HepG2 (cell line): ENCODE data around the gene DENND2A. TPM values are rescaled to one million over a fixed set of nuclear protein-coding genes. Genes with fewer than 3 reads are reported as not detected.

Experiments used
- ATF1 ChIP-seq: IDR thresholded peaks from 2 replicates; pipeline ENCODE4 v1.6.1; 2016; ENCODE audit warnings: mild to moderate bottlenecking, control low read depth
- ATF7-NPFF ChIP-seq: sonication (generic); formaldehyde crosslinking; IDR thresholded peaks from 2 replicates; pipeline ENCODE4 v1.8.1; 2023; ENCODE audit warnings: mild to moderate bottlenecking, low read depth, missing genetic modification reagents, moderate library complexity
- CBFB ChIP-seq: sonication (generic); formaldehyde crosslinking; IDR thresholded peaks from 2 replicates; pipeline ENCODE4 v1.4.0; 2020; ENCODE audit warnings: missing genetic modification reagents
- CENPT ChIP-seq: sonication (generic); formaldehyde crosslinking; IDR thresholded peaks from 2 replicates; pipeline ENCODE4 v1.8.0; 2022; ENCODE audit warnings: low read depth, mild to moderate bottlenecking, moderate library complexity, missing genetic modification reagents
- FUBP1 ChIP-seq: sonication (generic); formaldehyde crosslinking; IDR thresholded peaks from 2 replicates; pipeline ENCODE4 v1.5.1; 2020; ENCODE audit warnings: missing genetic modification reagents, mild to moderate bottlenecking, borderline replicate concordance
- KLF16 ChIP-seq, 2 experiments: sonication (generic) in 1 of 2; formaldehyde crosslinking in 1 of 2; IDR thresholded peaks; 2 replicates each; pipeline versions ENCODE4 v1.6.1 to v1.8.0; 2016 to 2023; ENCODE audit warnings: missing genetic modification reagents in 2 of 2, missing compliant biosample characterization in 1 of 2
- MTA3 ChIP-seq: sonication (generic); formaldehyde crosslinking; IDR thresholded peaks from 2 replicates; pipeline ENCODE4 v1.4.0; 2020; ENCODE audit warnings: missing genetic modification reagents
- MYNN ChIP-seq: sonication (generic); formaldehyde crosslinking; IDR thresholded peaks from 2 replicates; pipeline ENCODE4 v1.4.0; 2020; ENCODE audit warnings: mild to moderate bottlenecking, low read depth, missing genetic modification reagents
- NFKBIZ ChIP-seq: IDR thresholded peaks from 2 replicates; pipeline ENCODE4 v1.6.1; 2018; ENCODE audit warnings: missing genetic modification reagents, missing compliant biosample characterization
- SAP130 ChIP-seq: IDR thresholded peaks from 2 replicates; pipeline ENCODE4 v1.6.1; 2016; ENCODE audit warnings: low read depth
- SRSF4 ChIP-seq: fragments of 200-400 bp; formaldehyde crosslinking; IDR thresholded peaks from one replicate; pipeline ENCODE4 v1.6.1; 2018; ENCODE audit warnings: mild to moderate bottlenecking, low read depth, low read length, moderate library complexity; ENCODE audit not compliant: poor library complexity, severe bottlenecking
- U2AF2 ChIP-seq: fragments of 200-400 bp; formaldehyde crosslinking; IDR thresholded peaks from 2 replicates; pipeline ENCODE4 v1.6.1; 2017; ENCODE audit warnings: low read depth, mild to moderate bottlenecking, low read length
- ZFY ChIP-seq: sonication (generic); formaldehyde crosslinking; IDR thresholded peaks from 2 replicates; pipeline ENCODE4 v1.4.0; 2020; ENCODE audit warnings: missing genetic modification reagents
- ZKSCAN5 ChIP-seq: sonication (generic); formaldehyde crosslinking; IDR thresholded peaks from 2 replicates; pipeline ENCODE4 v1.5.1; 2020; ENCODE audit warnings: mild to moderate bottlenecking, missing genetic modification reagents
- ZNF263 ChIP-seq: sonication (generic); formaldehyde crosslinking; IDR thresholded peaks from 2 replicates; pipeline ENCODE4 v1.4.0; 2020; ENCODE audit warnings: missing genetic modification reagents
- ZNF354B ChIP-seq: sonication (generic); formaldehyde crosslinking; IDR thresholded peaks from 2 replicates; pipeline ENCODE4 v1.8.0; 2022; ENCODE audit warnings: mild to moderate bottlenecking, missing genetic modification reagents
- ZNF546 ChIP-seq: sonication (generic); formaldehyde crosslinking; conservative IDR thresholded peaks from 2 replicates; pipeline ENCODE4 v1.8.1; 2023; ENCODE audit warnings: mild to moderate bottlenecking, missing genetic modification reagents
- ZNF550 ChIP-seq: sonication (generic); formaldehyde crosslinking; IDR thresholded peaks from 2 replicates; pipeline ENCODE4 v1.4.0; 2020; ENCODE audit warnings: mild to moderate bottlenecking, missing genetic modification reagents, borderline replicate concordance
- ZNF674 ChIP-seq: sonication (generic); formaldehyde crosslinking; IDR thresholded peaks from 2 replicates; pipeline ENCODE4 v1.5.0; 2020; ENCODE audit warnings: low read depth, mild to moderate bottlenecking, missing genetic modification reagents
- ZNF724P ChIP-seq: sonication (generic); formaldehyde crosslinking; IDR thresholded peaks from 2 replicates; pipeline ENCODE4 v1.8.0; 2022; ENCODE audit warnings: missing genetic modification reagents, borderline replicate concordance
- ZNF816 ChIP-seq: sonication (generic); formaldehyde crosslinking; IDR thresholded peaks from 2 replicates; pipeline ENCODE4 v1.8.0; 2022; ENCODE audit warnings: missing genetic modification reagents, mild to moderate bottlenecking, borderline replicate concordance
- polyA plus RNA-seq, 8 experiments: library from polyadenylated mRNA; depleted of rRNA in 3 of 8; stranded (reverse) in 7 of 8; unstranded in 1 of 8; fragments of >200 nt; fragmentation: Illumina TruSeq in 4 of 8; extraction: Trizol in 4 of 8; gene quantifications; 2 replicates each; pipeline versions ENCODE4 v1.2.1 to v1.2.3, GENCODE V29; 2011 to 2016; ENCODE audit warnings: low read depth in 4 of 8, missing spikeins in 1 of 8, mixed read lengths in 1 of 8; ENCODE audit not compliant: insufficient read depth in 1 of 8
- total RNA-seq, 5 experiments: library from RNA; depleted of rRNA; stranded (reverse); fragments of >200 nt; fragmentation: Illumina TruSeq; extraction: Trizol; gene quantifications; 2 replicates each; pipeline ENCODE4 v1.2.3, GENCODE V29; 2016; ENCODE audit warnings: low read depth in 1 of 5
- TF ChIP-seq, protein P1 (sequence below), 2 experiments: sonication (generic) in 1 of 2; formaldehyde crosslinking in 1 of 2; IDR thresholded peaks; 2 replicates each; pipeline versions ENCODE4 v1.4.0 to v1.6.1; 2018 to 2020; ENCODE audit warnings: missing genetic modification reagents in 2 of 2, borderline replicate concordance in 1 of 2, low read depth in 1 of 2, mild to moderate bottlenecking in 1 of 2, missing biosample characterization in 1 of 2
- TF ChIP-seq, protein P2 (sequence below): sonication (generic); formaldehyde crosslinking; IDR thresholded peaks from 2 replicates; pipeline ENCODE4 v1.8.0; 2022; ENCODE audit warnings: missing genetic modification reagents, low read depth, mild to moderate bottlenecking, borderline replicate concordance
- TF ChIP-seq, protein P3 (sequence below): sonication (generic); formaldehyde crosslinking; IDR thresholded peaks from 2 replicates; pipeline ENCODE4 v1.4.0; 2020; ENCODE audit warnings: missing genetic modification reagents

Gene DENND2A
- total and polyA plus RNA-seq, 2 of the 13 experiments (the other 11 are each of a cell fraction or from before 2014, with no cell fraction given), result not detected

GRCh38 chr7:140673063-140673773 lies 32.6 kb upstream of the DENND2A start (continued):
- no peak for TF ChIP-seq ZNF816 (CRISPR knock-in tag)
- TF ChIP-seq ZNF263 (CRISPR knock-in tag), result no peak
- no peak for TF ChIP-seq MYNN (CRISPR knock-in tag)
- TF ChIP-seq, protein P1, sequence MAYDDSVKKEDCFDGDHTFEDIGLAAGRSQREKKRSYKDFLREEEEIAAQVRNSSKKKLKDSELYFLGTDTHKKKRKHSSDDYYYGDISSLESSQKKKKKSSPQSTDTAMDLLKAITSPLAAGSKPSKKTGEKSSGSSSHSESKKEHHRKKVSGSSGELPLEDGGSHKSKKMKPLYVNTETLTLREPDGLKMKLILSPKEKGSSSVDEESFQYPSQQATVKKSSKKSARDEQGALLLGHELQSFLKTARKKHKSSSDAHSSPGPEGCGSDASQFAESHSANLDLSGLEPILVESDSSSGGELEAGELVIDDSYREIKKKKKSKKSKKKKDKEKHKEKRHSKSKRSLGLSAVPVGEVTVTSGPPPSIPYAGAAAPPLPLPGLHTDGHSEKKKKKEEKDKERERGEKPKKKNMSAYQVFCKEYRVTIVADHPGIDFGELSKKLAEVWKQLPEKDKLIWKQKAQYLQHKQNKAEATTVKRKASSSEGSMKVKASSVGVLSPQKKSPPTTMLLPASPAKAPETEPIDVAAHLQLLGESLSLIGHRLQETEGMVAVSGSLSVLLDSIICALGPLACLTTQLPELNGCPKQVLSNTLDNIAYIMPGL (CRISPR knock-in tag; IDR thresholded peaks at IDR 0.05; ENCODE audit: borderline replicate concordance in 1 of 2, low read depth in 1 of 2), result peak in 1 of 2 experiments; percentile 62; a peak in 1 of 4 replicates
- no peak for TF ChIP-seq ZNF546
- no peak for TF ChIP-seq FUBP1 (CRISPR knock-in tag)
- TF ChIP-seq ZNF354B, result no peak
- 0 out of 2 replicates have a peak, but pooled peaks have one; percentile 24 for TF ChIP-seq CBFB
- 0 out of 2 replicates have a peak, but pooled peaks have one; percentile 41 for TF ChIP-seq CENPT (CRISPR knock-in tag)
- no peak for TF ChIP-seq ZNF550 (CRISPR knock-in tag)
- no peak for TF ChIP-seq ZNF674
- TF ChIP-seq SRSF4, result no peak
- TF ChIP-seq SAP130 (CRISPR knock-in tag), result no peak
- TF ChIP-seq, protein P2, sequence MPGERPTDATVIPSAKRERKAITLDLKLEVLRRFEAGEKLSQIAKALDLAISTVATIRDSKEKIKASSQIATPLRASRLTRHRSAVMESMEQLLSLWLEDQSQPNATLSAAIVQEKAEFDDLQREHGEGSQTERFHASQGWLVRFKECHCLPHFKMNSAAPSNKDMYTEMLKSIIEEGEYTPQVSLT (CRISPR knock-in tag), result no peak
- peak; percentile 85 for TF ChIP-seq ZFY (CRISPR knock-in tag)
- no peak; a peak in 1 of 4 replicates for TF ChIP-seq KLF16 (CRISPR knock-in tag; IDR thresholded peaks at IDR 0.05)
- TF ChIP-seq ZNF724P, result 0 out of 2 replicates have a peak, but pooled peaks have one; percentile 56
- TF ChIP-seq NFKBIZ (CRISPR knock-in tag), result no peak
- TF ChIP-seq ATF1 (CRISPR knock-in tag), result no peak
- no peak for TF ChIP-seq MTA3
- 0 out of 2 replicates have a peak, but pooled peaks have one; percentile 76 for TF ChIP-seq ATF7-NPFF (CRISPR knock-in tag)
- TF ChIP-seq, protein P3, sequence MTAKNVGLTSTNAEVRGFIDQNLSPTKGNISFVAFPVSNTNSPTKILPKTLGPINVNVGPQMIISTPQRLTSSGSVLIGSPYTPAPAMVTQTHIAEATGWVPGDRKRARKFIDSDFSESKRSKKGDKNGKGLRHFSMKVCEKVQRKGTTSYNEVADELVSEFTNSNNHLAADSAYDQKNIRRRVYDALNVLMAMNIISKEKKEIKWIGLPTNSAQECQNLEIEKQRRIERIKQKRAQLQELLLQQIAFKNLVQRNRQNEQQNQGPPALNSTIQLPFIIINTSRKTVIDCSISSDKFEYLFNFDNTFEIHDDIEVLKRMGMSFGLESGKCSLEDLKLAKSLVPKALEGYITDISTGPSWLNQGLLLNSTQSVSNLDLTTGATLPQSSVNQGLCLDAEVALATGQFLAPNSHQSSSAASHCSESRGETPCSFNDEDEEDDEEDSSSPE, result no peak
- no peak for TF ChIP-seq U2AF2
- TF ChIP-seq ZKSCAN5, result no peak
